Stimulated activated CD8-positive, alpha-beta memory T cell treated with anti-CD3 and anti-CD28 coated beads, Interleukin-12 subunit alpha, Interleukin-12 subunit beta, amount 100 ng/mL, for 24 hours (primary cell): ENCODE data around the gene NUP210.
"Not testable (repeated sequence)": the region's sequence is repeated elsewhere in the genome, so short reads cannot be mapped to it uniquely, and the experiment has no call there.

Experiments used
- DNase-seq: peaks from one replicate; pipeline ENCODE4 v3.0.0-alpha.2; 2020; ENCODE audit errors: extremely low read depth

NUP210 gene

GRCh38 chr3:13429631-13430291 lies 9.6 kb upstream of the NUP210 start:
- DNase-seq: no peak

DNA sequence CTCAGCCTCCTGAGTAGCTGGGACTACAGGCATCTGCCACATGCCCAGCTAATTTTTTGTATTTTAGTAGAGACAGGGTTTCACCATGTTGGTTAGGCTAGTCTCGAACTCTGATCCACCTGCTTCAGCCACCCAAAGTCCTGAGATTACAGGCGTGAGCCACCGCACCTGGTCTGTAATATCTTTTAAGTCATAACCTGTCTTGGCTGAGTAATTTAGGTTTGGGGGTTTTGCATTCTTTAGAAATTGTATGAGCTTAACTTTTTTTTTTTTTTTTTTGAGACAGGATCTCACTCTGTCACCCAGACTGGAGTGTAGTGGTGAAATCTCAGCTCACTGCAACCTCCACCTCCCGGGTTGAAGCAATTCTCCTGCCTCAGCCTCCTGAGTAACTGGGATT lies 8.6 kb upstream of the NUP210 start:
- not testable (repeated sequence) for DNase-seq

DNA sequence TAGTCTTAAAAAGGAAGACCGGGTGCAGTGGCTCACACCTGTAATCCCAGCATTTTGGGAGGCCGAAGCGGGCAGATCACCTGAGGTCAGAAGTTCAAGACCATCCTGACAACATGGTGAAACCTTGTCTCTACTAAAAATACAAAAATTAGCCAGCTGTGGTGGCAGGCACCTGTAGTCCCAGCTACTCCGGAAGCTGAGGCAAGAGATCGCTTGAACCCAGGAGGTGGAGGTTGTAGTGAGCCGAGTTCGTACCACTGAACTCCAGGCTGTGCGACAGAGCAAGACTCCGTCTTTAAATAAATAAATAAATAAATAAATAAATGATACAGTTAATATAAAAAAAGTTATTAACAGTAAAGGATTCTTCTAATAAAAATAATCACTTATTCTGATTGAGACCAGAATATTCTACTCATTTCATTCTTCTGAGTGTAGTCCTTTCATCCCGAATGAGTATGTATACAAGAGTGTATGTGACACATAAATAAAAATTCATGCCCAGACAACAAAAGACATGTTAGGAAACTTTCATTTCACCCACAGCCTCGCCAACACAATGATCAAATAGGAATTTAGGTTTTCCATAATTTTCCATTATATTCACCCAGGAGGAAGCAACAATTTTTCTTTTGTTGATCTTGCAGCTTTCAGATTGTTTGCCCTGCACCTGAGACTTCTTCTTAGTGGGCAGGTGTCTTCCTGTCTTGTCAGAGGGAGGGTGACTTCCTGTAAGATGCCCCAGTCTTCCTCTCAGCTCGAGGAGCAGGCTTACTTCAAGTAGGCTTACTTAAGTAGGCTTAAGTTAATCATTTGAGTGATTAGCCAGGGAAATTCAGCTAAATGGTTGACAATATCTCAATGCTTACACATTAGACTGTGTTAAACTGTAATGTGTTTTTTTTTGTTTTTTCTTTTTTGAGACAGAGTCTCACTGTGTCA lies 7.8 kb upstream of the NUP210 start:
- DNase-seq: no peak

- no peak for DNase-seq
Observed at GRCh38 chr3:13426591-13426990, 6.5 kb upstream of the NUP210 start.

GRCh38 chr3:13425689-13426088 lies 5.6 kb upstream of the NUP210 start:
- no peak for DNase-seq

DNA sequence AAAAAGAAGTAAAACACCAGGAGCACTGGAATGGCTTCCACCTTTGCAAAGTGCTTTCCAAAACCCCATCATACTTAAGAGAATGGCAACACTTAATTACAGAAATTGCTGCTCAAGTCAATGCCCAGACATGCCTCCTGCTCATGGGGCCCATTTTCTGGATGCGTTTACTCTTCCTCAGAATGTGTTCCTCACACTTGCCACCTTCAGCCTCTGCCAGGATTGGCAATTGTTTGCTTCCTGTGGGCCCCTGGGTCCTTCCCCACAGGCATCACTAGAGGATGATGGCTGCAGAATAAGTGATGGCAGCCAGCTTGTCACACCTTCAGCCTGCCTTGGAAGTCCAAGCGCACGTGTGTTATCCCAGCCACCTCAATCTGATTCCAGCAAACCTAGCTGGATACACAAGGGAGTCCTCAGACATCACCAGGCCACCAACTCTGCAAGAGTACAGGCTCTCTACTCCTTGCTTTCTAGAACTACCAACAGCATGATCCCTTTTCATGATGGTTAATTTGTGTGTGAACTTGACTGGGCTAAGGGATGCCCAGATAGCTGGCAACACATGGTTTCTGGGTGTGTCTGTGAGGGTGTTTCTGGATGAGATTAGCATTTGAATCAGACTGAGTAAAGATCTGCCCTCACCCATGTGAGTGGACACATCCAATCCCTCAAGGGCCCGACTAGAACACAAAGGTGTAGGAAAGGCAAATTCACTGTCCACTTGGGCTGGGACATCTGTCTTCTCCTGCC lies 4.9 kb upstream of the NUP210 start:
- DNase-seq: no peak

DNA sequence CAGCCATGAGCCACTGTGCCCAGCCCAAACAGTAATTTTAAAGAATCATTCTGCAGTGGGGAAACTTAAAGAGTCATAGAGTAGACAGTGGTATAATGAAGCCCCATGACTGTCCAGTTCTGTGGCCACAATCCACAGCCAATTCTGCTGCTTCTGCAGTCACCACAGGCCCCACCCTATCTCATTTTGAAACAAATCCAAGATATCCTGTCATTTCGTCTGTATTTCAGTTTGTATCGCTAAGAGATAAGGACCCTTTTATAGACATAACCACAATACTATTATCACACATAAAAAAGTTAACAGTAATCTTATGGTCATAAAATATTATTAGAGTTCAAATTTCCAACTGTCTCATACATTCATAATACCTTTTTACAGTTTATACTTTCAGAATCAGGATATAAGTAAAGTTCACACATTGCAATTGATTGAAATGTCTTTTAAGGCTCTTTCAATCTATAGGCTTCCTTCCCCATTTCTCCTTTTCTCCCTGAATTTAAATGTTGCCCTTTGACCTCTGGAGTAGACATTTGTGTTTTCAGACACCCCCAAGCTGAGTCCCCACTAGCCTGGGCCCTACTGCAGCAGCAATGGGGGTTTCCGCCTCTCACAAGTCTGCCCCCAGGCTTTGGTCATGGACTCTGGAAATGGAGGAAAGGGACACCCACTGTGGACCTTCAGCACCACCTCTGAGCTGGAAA lies 4.2 kb upstream of the NUP210 start:
- DNase-seq: no peak

DNA sequence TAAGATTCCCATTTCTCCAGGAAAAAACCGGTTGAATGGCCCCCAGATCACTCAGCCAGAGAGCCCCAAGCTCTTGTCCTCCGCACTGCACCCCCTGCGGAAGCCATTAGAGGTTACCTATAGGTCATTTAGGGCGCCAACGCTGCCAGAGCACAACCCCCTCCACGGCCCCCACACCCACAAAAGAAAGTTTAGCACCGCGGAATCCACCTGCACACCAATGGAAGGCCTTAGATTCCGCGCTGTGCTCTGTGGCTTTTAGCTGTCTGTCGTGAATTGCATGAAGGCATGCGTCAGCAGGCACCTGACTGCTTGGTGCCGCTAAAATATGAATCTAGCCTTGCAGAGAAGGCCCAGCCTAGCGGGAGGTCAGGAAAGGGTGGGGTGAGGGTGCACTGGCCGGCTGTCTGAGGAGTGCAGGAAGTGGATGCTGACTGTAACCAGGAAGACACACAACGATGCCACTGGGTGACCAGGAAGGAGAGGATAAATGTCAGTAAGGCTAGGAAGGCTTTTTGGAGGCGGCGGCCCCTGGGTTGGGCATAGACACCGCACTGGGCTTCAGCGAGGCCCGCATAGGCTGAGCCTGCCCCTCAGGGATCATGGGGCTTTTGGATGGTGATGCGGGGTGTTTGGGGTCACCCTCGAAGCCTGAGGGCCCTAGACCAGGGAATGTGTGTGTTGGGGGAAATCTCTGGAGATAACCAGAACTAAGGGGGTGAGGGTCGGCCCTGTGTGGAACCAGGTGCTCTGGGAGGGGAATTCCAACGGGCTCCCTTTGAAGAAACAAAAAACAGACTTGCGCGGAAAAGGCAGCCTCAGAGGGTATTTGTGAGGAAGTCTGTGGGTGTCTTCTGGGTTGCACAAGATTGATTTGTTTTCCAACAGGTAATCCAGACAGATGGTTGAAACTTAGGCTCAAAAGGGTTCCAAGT lies 976 bp upstream of the NUP210 start:
- DNase-seq: peak; percentile 45

- DNase-seq: no peak
Observed at GRCh38 chr3:13419505-13420044, 547 bp downstream of the NUP210 start.

GRCh38 chr3:13417166-13417947 lies 2.8 kb downstream of the NUP210 start:
- DNase-seq: no peak

GRCh38 chr3:13415997-13416793 lies 3.9 kb downstream of the NUP210 start:
- DNase-seq: no peak

DNA sequence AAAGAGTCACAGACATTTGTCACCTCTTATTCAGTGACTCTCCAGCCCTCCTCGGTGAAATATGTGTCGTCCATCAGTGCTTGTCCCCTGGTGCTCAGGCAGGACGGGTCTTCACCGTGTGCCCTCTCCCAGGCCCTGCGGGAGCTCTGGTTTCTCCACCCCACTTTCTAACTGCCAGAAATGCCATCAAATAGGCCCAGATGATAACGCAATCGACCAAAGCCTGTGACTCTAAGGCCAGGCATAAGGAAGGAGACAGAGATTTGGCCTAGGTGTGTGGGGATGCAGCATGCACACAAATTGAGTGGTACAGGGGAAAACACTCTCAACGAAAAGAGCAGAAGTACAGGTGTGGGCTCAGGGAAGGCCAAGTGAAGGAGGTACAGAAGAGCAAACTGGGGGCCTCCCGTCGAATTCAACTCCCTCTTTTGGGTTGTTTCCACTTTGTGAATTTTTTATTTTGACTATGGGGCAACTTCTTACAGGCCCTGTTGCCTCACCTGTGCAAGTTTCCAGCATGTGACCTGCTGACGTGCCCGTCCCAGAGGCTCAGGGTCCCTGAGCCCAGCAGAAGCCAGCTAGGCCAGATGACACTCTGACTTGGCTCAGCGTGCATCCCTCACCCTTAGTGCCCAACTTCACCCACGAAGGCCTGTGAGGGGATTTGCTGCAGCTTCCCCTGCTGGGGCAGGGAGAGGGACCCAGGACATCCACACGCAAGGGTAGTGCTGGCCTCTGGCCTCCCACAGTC lies 4.7 kb downstream of the NUP210 start:
- no peak for DNase-seq

DNA sequence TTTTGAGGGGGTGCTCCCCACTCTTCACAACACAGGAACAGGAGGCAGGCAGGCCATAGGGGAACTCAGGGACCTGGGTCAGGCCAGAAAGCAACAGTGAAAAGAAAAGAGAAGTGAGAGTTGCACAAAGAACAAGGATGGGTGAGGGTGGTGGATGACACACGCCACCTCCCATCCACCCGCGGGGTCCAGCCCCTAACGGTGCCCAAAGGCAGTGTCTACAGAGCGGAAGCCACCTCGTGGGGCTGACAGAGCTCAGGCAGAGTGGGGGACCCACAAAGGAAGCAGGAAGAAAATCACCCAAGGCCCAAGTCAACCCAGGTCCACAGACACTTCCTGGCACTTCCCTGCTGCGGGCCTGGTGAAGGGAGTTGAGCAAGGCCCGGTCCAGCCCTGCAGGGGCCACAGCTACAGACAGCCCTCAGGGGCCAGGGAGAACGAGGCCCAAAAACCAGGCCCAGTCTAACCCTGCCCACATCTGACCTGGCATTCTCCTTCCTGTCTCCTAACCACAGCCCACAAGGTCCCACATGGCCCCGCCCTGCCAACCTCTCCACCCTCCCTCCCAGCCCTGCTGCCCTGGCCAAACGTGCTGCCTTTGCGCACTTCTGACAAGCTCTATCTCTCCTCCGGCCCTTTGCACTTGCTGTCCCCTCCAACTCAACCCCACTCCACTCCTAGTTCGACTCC lies 5.9 kb downstream of the NUP210 start:
- peak; percentile 45 for DNase-seq

DNA sequence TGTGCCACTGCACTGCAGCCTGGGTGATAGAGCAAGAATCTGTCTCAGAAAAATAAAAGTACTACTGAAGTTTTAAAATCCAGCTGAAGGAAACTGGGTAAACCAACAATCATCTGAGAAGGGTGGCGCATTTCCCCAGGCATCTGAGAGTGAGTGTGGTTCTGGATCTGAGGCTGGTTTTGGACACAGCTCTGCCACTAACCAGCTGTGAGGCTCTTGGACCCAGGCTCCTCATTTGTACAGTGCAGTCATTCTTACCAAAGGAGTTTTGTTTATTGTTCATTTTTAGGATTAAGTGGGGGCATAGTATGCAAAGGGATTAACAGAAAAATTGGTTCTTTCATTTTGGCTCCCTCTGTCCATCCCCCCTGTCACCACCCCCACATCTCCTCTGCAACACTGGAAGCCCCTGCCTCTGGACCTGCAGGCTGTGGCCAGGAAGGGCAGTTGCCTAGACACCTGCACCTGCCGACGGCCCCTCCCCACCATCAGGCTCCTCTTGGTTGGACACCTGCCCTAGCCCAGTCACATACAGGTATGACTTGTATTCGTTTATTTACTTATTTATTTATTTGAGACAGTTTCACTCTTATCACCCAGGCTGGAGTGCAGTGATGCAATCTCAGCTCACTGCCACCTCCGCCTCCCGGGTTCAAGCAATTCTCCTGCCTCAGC lies 8.8 kb downstream of the NUP210 start:
- DNase-seq: no peak

GRCh38 chr3:13408890-13409289 lies 11.2 kb downstream of the NUP210 start:
- no peak for DNase-seq

GRCh38 chr3:13407926-13408325 lies 12.2 kb downstream of the NUP210 start:
- DNase-seq: no peak

DNA sequence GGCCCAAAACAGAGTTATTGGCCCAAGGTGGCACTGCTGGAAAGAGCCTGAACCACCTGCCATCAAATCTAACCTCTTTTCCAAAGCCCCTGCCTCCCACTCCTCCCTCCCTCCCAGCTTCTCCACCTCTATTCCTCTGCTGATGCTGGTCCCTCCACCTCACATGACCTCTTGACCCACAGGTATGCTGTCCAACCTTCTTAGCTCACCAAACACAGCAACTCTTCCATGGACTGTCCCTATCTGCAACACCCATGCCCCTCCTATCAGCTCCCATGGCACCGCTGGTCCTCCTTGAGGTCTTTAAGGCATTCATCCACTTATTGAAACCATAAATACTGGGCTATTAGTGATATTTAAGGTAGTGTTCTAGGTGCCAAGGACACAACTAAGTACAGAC lies 12.6 kb downstream of the NUP210 start:
- no peak for DNase-seq
